Hematopoietic multipotent progenitor cell treated with erythropoietin and hydrocortisone succinate and interleukin-3 and kit ligand, for 6 days (in vitro differentiated cells): ENCODE results near the gene SEPHS2.

Source experiments
- DNase-seq: peaks from one replicate; pipeline ENCODE4 v3.0.0-alpha.2; 2015

Gene SEPHS2

DNA sequence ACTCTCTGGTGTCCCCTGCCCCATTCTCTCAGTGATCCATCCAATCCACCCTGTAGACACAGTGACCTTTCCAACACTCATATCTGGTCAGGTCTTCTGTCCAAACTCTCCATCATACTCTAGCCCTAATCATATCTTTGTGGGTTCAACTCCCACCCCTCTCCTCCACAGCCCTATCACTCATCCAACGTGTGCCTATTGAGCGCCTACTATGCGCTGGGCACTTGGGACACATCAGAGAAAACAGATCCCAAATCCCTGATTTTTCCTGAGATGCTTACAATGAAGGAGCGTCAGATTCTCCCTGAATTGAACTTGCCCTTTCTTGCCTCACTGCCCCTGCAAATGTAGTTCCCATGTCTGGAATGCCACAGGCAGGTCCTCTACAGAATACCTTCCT, 17.6 kb downstream of the SEPHS2 start:
- DNase-seq = no peak

DNA sequence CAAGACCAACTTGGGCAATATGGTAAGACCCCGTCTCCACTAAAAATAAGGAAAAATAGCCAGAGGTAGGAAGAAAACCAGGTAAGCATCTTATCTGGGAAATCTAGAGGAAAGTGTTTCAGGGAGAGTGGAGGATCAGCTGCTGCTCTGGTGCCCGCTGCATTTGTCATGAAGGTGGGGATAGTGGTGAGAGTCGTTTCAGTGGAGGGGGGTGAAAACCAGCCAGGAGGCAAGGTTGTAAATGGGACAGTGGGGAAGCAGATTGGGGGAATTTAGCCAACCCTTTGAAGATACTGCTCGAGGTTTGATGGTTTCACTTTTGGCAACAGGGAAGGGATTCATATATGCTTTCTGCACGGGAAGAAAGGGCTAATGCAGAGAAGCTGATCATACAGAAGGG, 24.7 kb downstream of the SEPHS2 start:
- no peak for DNase-seq

DNA sequence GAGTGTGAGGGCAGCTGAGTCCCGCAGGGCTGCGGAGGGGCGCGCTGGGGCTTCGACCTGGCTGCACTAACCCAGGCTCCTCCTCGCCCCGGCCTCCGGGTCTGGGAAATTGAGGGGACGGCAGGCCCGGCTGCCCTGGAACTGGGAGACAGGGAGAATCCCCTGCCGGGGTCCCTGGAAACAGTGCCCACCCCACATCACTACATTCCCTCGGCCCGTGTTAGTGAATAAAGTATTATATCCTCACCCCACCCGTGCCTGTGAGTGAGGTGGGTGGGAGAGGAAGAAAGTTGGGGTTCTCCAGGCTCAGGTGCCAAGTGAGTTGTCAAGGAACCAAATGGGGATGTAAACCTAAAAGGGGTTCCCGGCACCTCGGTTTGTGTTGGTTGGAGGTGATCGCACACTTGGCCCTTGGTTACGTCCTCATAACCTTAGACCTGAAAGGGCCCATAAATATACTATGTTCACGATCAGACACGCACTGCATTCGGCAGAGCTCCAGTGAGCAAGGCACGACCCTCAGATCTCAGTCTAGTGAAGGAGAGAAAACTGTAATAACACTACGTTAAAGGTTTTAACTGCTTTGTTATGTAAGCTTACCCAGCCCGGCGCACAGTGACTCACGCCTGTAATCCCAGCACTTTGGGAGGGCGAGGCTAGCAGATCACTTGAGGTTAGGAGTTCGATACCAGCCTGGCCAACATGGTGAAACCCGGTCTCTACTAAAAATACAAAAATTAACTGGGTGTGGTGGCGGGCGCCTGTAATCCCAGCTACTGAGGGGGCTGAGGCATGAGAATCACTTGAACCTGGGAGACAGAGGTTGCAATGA, 27.1 kb downstream of the SEPHS2 start:
- peak; percentile 34 for DNase-seq

DNA sequence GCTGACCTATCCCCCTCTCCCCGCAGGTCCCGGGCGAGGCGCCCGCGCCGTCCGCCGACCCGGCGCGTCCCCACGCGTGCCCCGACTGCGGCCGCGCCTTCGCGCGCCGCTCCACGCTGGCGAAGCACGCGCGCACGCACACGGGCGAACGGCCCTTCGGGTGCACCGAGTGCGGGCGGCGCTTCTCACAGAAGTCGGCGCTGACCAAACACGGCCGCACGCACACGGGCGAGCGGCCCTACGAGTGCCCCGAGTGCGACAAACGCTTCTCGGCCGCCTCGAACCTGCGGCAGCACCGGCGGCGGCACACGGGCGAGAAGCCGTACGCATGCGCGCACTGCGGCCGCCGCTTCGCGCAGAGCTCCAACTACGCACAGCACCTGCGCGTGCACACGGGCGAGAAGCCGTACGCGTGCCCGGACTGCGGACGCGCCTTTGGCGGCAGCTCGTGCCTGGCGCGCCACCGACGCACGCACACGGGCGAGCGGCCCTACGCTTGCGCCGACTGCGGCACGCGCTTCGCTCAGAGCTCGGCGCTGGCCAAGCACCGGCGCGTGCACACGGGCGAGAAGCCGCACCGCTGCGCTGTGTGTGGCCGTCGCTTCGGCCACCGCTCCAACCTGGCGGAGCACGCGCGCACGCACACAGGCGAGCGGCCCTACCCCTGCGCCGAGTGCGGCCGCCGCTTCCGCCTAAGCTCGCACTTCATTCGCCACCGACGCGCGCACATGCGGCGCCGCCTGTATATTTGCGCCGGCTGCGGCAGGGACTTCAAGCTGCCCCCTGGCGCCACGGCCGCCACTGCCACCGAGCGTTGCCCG, 27.9 kb downstream of the SEPHS2 start:
- DNase-seq = peak; percentile 95

DNA sequence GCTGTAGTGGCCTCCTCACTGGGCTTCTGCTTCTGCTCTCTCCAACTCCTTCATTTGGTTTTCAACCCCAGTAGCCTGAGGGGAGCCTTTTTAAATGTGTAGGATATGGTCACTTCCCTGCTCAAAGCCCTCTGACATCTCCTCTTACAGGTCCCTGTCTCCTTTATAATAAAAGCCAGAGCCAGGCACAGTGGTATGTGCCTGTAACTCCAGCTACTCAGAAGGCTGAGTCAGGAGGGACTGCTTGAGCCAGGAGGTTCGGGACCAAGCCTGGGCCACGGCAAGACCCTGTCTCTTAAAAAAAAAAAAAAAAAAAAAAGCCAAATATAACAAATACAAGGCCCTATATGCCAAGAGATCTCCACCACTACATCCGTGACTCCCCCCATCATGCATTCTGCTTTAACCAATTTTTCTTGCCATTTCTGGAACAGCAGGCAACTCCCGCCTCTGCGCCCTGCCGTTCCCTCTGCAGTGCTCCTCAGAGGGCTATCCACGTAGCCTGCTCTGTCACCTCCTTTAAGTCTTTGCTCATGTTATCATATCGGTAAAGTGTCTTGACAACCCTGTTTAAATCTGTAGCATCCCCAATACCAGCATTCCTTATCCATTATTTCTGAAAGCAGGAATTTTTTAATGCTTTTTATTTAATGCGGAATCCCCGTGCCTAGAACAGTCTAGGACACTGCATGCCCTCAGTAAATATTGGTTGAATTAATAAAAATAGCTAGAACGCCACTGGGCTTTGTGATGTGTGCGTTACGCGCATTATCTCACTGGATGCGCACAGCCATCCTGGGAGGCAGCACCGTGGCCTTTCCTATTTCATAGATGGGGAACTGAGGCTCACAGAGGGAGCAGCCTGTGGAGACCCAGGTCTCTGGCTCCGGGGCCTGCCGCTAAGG, 28.8 kb downstream of the SEPHS2 start:
- peak; percentile 41 for DNase-seq

DNA sequence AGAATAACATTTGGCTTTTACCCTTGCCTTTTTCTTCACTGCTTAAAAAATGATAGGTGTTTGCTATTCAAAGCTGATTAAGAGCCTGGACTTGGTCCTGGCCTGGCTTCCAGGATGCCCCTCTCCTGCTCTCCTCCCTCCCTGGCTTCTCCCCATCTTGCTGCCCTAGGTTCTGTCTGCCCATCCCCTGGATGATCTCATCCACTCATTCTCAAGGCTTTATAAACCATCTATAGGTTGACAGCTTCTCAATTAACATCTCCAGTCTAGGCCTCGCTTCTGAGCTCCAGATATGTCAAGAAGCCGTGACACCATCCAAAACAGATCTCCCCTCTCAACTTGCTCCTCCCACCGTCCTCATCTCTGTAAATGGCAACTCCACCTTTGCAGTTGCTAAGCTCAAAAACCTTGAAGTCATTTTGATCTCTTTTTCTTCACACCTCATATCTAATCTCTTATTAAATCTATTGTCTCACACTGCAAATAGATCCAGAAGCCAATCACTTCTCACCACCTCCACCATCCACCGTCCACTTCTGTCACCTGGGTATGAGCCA, 29.5 kb downstream of the SEPHS2 start:
- DNase-seq = no peak

DNA sequence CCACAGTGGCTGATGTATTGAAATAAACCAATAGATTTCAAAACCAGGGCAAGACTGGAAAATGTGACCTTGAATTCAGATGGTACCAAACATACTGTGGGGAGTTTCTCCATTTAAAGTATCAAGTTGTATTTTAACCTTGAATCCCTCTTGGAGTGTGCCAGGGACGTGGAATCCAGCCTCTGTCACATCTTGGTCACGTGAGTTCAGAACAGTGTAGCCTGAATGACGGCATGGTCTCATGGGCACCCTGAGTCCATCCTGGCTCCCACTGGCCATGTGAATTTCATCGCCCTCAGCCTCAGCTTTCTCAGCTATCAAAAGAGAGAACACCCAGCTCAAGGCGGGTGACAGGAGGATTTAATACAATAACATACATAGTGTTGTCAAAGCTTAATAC, 31.5 kb downstream of the SEPHS2 start:
- DNase-seq = no peak

DNA sequence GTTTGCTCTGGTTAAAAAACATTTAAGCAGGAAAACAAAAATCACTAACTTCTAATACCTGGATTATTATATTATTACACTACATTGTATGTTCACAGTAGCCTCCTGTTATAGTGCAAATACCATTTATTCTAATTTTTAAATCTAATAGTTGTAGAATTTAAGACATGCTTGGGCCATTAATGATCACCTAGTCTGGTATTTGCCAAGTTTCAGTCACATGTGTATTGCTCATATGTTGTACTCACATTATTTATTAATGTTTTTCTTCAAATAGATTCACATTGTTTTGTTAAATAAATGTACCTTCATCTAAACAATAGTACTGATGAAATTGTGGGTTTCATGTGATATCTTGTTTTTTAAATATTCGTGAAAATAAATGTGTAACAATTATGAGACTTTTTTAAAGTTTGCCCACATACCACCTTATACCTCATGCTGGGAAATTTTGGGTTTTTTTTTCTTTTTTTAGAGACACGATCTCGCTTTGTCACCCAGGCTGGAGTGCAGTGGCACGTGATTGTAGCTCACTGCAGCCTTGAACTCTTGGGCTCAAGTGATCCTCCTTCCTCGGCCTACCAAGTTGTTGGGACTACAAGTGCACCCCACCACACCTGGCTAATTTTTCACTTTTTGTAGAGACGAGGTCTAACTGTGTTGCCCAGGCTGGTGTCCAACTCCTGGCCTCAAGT, 32.4 kb downstream of the SEPHS2 start:
- no peak for DNase-seq

DNA sequence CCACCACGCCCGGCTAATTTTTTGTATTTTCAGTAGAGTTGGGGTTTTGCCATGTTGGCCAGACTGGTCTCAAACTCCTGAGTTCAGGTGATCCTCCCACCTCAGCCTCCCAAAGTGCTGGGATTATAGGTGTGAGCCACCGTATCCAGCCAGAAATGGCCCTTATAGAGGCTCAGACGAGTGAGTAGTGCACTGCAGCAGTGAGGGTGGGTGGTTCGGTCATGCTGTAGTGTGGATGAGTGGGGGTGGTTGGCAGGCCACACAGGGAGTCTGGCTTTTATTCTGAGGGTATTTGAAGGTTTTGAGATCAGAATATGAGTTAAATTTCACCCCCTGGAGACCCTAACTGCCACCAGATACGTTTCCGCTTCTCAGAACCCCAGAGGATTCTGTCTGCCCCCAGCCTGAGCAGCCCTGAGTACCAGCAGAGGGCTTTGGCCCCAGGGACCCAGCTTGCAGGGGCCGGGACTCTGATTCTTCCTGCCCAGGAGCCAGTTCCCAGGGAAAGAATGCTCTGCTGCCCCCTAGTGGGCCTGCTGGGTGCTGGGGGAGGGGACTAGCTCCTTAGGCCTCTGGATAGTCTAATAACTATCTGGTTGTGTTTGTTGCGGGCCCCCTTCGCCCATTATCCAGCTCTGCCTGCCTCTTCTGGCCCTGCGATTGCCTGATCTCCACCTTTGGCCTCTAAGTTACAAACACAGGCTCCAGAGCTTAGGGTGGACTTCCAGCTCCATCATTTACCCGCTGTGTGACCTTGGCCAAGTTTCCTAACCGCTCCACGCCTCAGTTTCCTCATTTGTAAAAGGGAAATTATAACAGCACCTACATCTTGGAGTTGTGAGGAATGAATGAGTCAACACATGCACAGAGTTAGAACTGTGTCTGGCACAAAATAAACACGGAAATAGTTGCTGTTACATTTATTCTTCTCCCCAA, 36.3 kb downstream of the SEPHS2 start:
- peak; percentile 95 for DNase-seq

DNA sequence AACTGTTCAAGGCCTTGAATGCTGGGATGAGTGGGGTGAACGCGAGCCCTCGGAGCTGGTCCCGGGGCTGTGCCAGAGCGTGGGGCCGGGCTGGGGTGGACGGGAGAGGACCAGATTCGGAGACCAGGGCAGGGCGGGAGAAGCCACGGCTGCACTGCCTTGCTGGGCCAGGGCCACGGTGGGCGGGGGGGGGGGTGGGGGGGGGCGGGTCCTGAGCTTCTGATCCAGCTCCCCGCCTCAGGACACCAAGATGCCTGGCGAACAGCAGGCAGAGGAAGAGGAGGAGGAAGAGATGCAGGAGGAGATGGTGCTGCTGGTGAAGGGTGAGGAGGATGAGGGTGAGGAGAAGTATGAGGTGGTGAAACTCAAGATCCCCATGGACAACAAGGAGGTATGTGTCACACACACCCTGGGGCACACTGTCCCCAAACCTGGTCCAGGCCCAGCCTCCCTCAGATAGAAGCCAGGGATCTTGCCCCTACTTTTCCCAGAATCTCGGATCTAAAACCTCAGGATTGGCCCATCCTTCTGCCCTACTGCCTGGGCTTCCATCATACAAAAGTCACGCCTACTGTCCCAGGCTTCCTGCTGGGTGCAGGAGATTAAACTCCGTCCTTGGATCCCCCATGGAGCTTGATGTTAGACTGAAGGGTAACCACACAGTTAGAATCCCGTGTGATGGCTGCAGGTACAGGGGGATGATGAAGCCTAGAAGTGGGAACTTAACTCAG, 37.7 kb downstream of the SEPHS2 start:
- no peak for DNase-seq

DNA sequence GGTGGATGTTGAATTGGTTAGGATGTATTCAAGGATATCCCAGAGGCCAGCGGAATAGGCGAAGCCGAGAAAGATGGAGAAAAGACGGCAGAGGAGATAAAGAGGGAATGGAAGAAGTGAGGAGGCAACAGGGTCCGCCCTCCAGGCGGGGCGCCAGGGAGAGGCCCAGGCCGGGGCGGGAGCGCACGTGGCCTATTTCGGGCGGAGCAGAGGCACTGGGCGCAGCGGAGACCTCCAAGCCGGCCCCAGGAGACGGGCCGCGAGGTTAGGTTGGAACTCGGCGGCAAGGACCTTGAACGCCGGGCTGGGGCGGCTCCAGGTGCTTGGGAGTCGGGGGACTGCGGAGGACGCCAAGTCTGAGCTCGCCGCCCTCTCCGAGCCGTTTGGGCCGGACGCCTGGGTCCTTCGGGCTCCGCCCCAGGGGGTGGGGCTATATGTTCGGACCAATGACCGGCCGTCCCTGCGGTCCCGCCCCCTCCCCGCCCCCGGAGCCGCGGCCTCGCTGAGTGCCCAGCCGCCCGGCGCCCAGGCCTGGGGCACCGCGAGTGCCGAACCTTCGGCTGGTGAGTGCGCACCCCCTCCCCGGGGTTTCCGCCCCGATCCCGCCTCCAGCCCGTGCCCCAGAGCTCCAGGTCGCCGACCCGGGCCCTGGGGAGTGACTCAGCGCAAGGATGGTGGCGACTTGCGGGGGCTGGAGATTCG, 38.4 kb downstream of the SEPHS2 start, which contains the start of gene ZNF771:
Gene ZNF771 (plus strand): TSS at position 505 of the 702 bp plus-strand sequence. CDS start 448 bp downstream, outside the sequence.
- peak; percentile 96 for DNase-seq

DNA sequence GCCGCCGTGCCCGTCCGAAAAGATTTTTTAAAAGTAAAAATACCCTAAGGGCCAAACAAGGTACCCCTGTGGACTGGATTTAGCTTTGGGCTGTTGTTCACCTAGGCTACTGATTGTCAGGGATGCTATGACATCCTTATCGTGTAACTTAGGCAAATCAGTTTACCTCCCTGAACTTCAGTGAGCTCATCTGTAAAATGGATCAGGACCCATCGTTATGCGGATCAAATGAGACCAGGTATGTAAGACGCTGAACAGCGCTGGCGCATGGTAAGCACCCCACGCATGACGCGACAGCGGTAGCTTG, 38.9 kb downstream of the SEPHS2 start:
- DNase-seq = no peak

DNA sequence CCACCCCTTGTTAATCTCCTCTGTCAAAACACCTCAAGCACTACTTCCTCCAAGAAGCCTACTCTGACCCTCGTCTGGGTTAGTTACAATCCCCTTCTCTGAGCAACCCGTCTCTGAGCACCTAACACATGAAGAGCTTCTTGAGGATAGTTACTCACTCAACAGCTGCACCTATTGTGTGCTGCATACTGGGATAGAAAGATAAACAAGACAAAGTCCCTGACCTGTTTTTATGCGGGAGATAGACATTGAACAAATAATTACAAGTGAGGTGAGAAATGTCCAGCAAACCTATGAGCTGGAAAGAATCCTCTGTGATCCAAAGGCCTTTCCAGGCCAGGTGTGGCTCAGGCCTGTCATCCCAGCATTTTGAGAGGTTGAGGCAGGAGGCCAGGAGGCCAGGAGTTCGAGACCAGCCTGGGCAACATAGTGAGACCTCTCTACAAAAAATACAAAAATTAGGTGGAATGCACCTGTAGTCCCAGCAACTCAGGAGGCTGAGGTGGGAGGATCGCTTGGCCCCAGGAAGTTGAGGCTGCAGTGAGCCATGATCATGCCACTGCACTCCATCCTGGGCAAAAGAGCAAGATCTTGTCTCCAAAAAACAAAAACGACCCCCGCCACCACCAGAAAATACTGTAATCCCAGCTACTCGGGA, 43.8 kb downstream of the SEPHS2 start:
- no peak for DNase-seq

DNA sequence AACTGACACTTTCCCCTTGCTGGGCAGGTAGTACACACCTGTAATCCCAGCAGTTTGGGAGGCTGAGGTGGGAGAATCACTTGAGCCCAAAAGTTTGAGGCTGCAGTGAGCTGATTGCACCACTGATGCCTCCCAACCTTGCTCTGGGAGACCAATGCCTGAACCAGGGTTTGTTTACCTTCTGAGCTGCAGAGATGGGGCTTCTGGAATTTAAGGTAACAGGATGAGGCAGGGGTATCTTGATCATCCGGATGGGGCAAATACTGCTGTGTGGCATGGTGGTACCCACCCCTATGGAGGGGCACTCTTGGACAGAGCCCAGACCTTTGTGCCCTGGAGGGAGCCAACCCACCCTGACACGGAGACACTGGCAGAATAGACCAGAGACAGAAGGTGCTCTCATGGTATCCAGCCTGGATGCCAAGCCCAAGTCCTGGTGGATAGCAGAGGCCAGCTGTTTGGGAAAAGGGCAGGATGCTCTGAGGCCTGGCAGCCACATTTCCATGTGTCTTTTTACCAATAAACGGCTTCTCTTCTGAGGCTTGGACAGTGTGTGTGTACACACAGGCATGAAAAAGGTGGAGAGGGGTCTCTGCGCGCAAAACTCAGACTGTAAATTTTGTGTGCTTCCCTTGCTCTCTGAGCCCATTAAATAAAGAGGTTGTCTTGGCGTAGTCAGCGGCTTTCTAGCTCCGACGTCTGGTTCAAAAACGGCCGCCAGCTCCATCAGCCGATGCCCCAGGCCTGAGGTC, 46.1 kb downstream of the SEPHS2 start:
- DNase-seq = no peak

DNA sequence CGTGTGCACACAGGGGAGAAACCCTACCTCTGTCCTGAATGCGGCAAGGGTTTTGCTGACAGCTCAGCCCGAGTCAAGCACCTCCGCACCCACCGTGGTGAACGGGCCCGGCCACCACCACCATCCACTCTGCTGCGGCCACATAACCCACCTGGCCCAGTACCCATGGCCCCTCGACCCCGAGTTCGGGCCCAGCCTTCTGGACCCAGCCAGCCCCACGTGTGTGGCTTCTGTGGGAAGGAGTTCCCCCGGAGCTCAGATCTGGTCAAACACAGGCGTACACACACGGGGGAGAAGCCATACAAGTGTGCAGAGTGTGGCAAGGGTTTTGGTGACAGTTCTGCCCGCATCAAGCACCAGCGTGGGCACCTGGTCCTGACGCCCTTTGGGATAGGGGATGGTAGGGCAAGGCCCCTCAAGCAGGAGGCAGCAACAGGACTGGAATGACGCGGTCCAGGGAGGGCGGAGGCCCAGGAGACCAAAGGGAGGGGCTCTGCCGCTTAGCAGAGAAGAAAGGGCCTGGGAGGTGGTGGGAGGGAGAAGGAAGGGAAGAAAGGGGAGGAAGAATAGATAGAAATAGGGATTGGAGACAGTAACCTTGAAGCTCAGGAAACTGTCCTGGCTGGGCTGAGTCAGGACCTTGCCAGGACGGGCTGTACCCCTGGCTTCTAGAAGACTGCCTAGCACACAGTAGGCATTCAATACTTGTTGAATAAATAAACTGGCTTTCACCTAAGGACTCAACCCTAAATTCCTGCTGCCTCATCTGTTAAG, 46.8 kb downstream of the SEPHS2 start:
- no peak for DNase-seq

DNA sequence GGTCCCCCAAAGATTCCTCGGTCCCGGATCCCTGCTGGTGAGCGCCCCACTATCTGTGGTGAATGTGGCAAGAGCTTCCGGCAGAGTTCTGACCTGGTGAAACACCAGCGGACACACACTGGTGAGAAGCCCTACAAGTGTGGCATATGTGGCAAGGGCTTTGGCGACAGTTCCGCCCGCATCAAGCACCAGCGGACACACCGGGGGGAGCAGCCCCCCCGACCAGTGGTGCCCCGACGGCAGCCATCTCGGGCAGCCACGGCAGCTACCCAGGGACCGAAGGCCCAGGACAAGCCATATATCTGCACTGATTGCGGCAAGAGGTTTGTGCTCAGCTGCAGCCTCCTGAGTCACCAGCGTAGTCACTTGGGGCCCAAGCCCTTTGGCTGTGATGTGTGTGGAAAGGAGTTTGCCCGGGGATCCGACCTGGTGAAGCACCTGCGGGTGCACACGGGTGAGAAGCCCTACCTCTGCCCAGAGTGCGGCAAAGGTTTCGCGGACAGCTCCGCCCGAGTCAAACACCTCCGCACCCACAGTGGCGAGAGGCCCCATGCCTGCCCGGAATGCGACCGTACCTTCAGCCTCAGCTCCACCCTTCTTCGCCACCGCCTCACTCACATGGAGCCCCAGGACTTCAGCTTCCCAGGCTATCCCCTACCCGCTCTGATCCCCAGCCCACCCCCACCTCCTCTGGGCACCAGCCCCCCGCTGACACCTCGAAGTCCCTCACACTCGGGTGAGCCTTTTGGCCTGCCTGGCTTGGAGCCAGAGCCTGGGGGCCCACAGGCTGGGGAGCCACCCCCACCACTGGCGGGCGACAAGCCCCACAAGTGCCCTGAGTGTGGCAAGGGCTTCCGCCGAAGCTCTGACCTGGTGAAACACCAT, 47.7 kb downstream of the SEPHS2 start:
- no peak for DNase-seq
